Hematopoietic multipotent progenitor cell treated with erythropoietin and hydrocortisone succinate and interleukin-3 and kit ligand, for 15 days (in vitro differentiated cells): ENCODE results near the gene NOC2L.
"Not testable (repeated sequence)": the region's sequence is repeated elsewhere in the genome, so short reads cannot be mapped to it uniquely, and the experiment has no call there.

Source experiments
- DNase-seq: peaks from one replicate; pipeline ENCODE4 v3.0.0-alpha.2; 2015; ENCODE audit warnings: low spot score

Gene NOC2L

GRCh38 chr1:958823-959730 lies at the start of gene NOC2L:
TSS of gene NOC2L (minus strand) at chr1:959256. CDS start at chr1:959240, 16 bp downstream.
- DNase-seq: peak; percentile 92

GRCh38 chr1:1006305-1007159 lies 47.5 kb upstream of the NOC2L start:
- no peak for DNase-seq

- no peak for DNase-seq
These were observed 46.8 kb upstream of the NOC2L start for GRCh38 chr1:1005774-1006304.

GRCh38 chr1:1004780-1005697 lies 46.0 kb upstream of the NOC2L start:
- no peak for DNase-seq

GRCh38 chr1:1004420-1004779 lies 45.3 kb upstream of the NOC2L start:
- no peak for DNase-seq

- DNase-seq: no peak
These were observed 44.8 kb upstream of the NOC2L start for GRCh38 chr1:1003618-1004419.

GRCh38 chr1:1001057-1001783 lies 42.2 kb upstream of the NOC2L start:
- DNase-seq: no peak

- DNase-seq: no peak
These were observed 41.5 kb upstream of the NOC2L start for GRCh38 chr1:1000357-1001056.

GRCh38 chr1:999725-1000356 lies 40.8 kb upstream of the NOC2L start, which contains the start of gene HES4:
TSS of gene HES4 (minus strand) at chr1:1000097. CDS start at chr1:999973, 124 bp downstream.
- DNase-seq: no peak

GRCh38 chr1:998995-999724 lies 40.1 kb upstream of the NOC2L start:
- no peak for DNase-seq

- DNase-seq: no peak
These were observed 39.6 kb upstream of the NOC2L start for GRCh38 chr1:998745-998994.

GRCh38 chr1:997993-998744 lies 39.1 kb upstream of the NOC2L start:
- DNase-seq: no peak

GRCh38 chr1:997713-997992 lies 38.6 kb upstream of the NOC2L start:
- no peak for DNase-seq

GRCh38 chr1:996851-997712 lies 38.0 kb upstream of the NOC2L start:
- DNase-seq: no peak

GRCh38 chr1:995665-996633 lies 36.9 kb upstream of the NOC2L start:
- DNase-seq: no peak

- DNase-seq: not testable (repeated sequence)
These were observed 35.5 kb upstream of the NOC2L start for GRCh38 chr1:994546-994945.
